CD14-positive monocyte (primary cell): ENCODE data around the gene ITGA2. TPM values are rescaled to one million over a fixed set of nuclear protein-coding genes. Genes with fewer than 3 reads are reported as not detected.

Source experiments
- DNase-seq, 3 donors: peaks; one replicate each; pipeline ENCODE4 v3.0.0-alpha.2; 2011 to 2022
- H2AFZ ChIP-seq: 2 replicates; pipeline ENCODE4 v1.6.0; 2012; ENCODE audit warnings: mild to moderate bottlenecking, low read depth, low read length, inconsistent platforms; ENCODE audit not compliant: insufficient read depth, poor library complexity, severe bottlenecking
- H3K27ac ChIP-seq, 2 donors: 1 replicate in 1 of 2; 2 replicates in 1 of 2; pipeline ENCODE4 v1.5.1; 2012 to 2013; ENCODE audit warnings: low read length in 2 of 2, control low read depth in 1 of 2, inconsistent platforms in 1 of 2, low read depth in 1 of 2, mild to moderate bottlenecking in 1 of 2
- H3K27me3 ChIP-seq, 2 donors: one replicate each; pipeline versions ENCODE4 v1.6.0 to v1.6.1; 2011 to 2013; ENCODE audit warnings: low read length in 2 of 2; ENCODE audit not compliant: control insufficient read depth in 2 of 2, insufficient read depth in 2 of 2
- H3K36me3 ChIP-seq, 2 donors: replicated peaks in 1 of 2; 1 replicate in 1 of 2; 2 replicates in 1 of 2; pipeline versions ENCODE4 v1.5.1 to v1.6.1; 2012 to 2013; ENCODE audit warnings: low read length in 2 of 2, control low read depth in 1 of 2, inconsistent platforms in 1 of 2, mild to moderate bottlenecking in 1 of 2; ENCODE audit not compliant: insufficient read depth in 2 of 2, control insufficient read depth in 1 of 2
- H3K4me1 ChIP-seq, 2 donors: 1 replicate in 1 of 2; 2 replicates in 1 of 2; pipeline versions ENCODE4 v1.5.1 to v1.6.1; 2012 to 2013; ENCODE audit warnings: low read length in 2 of 2, control low read depth in 1 of 2, inconsistent platforms in 1 of 2, mild to moderate bottlenecking in 1 of 2, moderate library complexity in 1 of 2; ENCODE audit not compliant: insufficient read depth in 2 of 2, control insufficient read depth in 1 of 2
- H3K4me2 ChIP-seq: replicated peaks from 2 replicates; pipeline ENCODE3; 2012; ENCODE audit warnings: low read length, moderate library complexity, mild to moderate bottlenecking; ENCODE audit not compliant: poor library complexity, severe bottlenecking; ENCODE audit errors: extremely low read depth
- H3K4me3 ChIP-seq, 3 experiments: fragments of 200-600 bp in 1 of 3; sonication (generic) in 1 of 3; replicated peaks in 1 of 3; 1 replicate in 2 of 3; 2 replicates in 1 of 3; pipeline ENCODE4 v1.5.1; 2011 to 2013; ENCODE audit warnings: low read length in 3 of 3, mild to moderate bottlenecking in 3 of 3, control low read depth in 2 of 3, low read depth in 2 of 3, inconsistent platforms in 1 of 3, moderate library complexity in 1 of 3
- H3K79me2 ChIP-seq: 2 replicates; pipeline ENCODE4 v1.6.0; 2012; ENCODE audit warnings: mild to moderate bottlenecking, control low read depth, inconsistent platforms, low read length, moderate library complexity; ENCODE audit not compliant: insufficient read depth
- H3K9ac ChIP-seq: 2 replicates; pipeline ENCODE4 v1.6.0; 2017; ENCODE audit warnings: low read length, mild to moderate bottlenecking; ENCODE audit not compliant: insufficient read depth, poor library complexity, severe bottlenecking
- H3K9me3 ChIP-seq, 2 donors: replicated peaks in 1 of 2; 1 replicate in 1 of 2; 2 replicates in 1 of 2; pipeline versions ENCODE4 v1.5.1 to v1.6.1; 2012 to 2013; ENCODE audit warnings: low read length in 2 of 2, control low read depth in 1 of 2; ENCODE audit not compliant: control insufficient read depth in 1 of 2, insufficient read depth in 1 of 2
- H4K20me1 ChIP-seq: 2 replicates; pipeline ENCODE4 v1.6.0; 2012; ENCODE audit warnings: mild to moderate bottlenecking, low read length, control low read depth, moderate library complexity; ENCODE audit not compliant: insufficient read depth
- H3K27ac Mint-ChIP-seq, 7 donors: one replicate each; pipeline ENCODE4 v1.8.0; 2020; ENCODE audit warnings: mild to moderate bottlenecking in 7 of 7, mixed read lengths in 7 of 7, moderate library complexity in 6 of 7, inconsistent platforms in 2 of 7
- H3K27me3 Mint-ChIP-seq, 3 donors: one replicate each; pipeline ENCODE4 v1.8.0; 2021 to 2022; ENCODE audit warnings: low read depth in 3 of 3, mild to moderate bottlenecking in 3 of 3, mixed read lengths in 3 of 3, moderate library complexity in 3 of 3, inconsistent platforms in 1 of 3
- H3K36me3 Mint-ChIP-seq, 2 donors: one replicate each; pipeline ENCODE4 v1.8.0; 2020; ENCODE audit warnings: mixed read lengths in 2 of 2, inconsistent platforms in 1 of 2, mild to moderate bottlenecking in 1 of 2
- H3K4me1 Mint-ChIP-seq: one replicate; pipeline ENCODE4 v1.8.0; 2020; ENCODE audit warnings: mild to moderate bottlenecking, mixed read lengths
- H3K4me3 Mint-ChIP-seq, 2 donors: one replicate each; pipeline ENCODE4 v1.8.0; 2020; ENCODE audit warnings: mild to moderate bottlenecking in 2 of 2, mixed read lengths in 2 of 2, moderate library complexity in 1 of 2
- H3K9me3 Mint-ChIP-seq, 7 donors: one replicate each; pipeline ENCODE4 v1.8.0; 2020 to 2022; ENCODE audit warnings: mixed read lengths in 7 of 7, mild to moderate bottlenecking in 6 of 7, moderate library complexity in 6 of 7, inconsistent platforms in 2 of 7
- WGBS: methylation state at CpG from one replicate; pipeline ENCODE4 v1.1.5; 2013; ENCODE audit warnings: missing lambda C conversion rate; ENCODE audit not compliant: insufficient coverage; 5-methylcytosine and 5-hydroxymethylcytosine counted together
- intact Hi-C, 2 donors: fragments of 100-400 bp; cut with micrococcal nuclease; formaldehyde crosslinking; loops; one replicate each; pipeline versions ENCODE4 v1.15.0 to v1.15.1; 2023
- polyA plus RNA-seq, 3 donors: library from polyadenylated mRNA; depleted of rRNA in 1 of 3; unstranded in 2 of 3; stranded (reverse) in 1 of 3; fragments of 300-500 nt in 2 of 3; fragments of >200 nt in 1 of 3; fragmentation: Illumina TruSeq in 2 of 3; gene quantifications; 1 replicate in 2 of 3; 2 replicates in 1 of 3; pipeline ENCODE4 v1.2.3, GENCODE V29; 2012 to 2021
- TF ChIP-seq, protein P1 (sequence below): fragments of 200-600 bp; IDR thresholded peaks from one replicate; pipeline ENCODE4 v1.8.0; 2022; ENCODE audit warnings: antibody characterized with exemption, mild to moderate bottlenecking

ITGA2 gene
- polyA plus RNA-seq, 3 donors, result not detected

DNA sequence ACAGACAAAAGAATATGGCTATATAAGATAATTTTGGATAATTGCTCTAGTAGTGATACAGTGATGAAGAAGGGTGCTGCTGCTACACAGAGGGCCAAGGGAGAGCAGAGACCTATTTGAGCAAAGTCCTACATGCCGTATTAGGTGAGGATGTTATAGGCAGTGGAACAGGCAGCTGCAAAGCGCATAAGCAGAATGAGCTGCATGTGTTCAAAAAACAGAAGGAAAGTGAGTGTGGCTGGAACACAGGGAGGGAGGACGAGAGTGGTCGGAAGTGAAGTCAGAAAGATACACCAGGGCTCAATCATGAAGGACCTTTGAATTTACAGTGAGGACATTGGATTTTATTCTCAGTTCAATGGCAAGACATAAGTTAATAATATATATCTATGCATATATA lies 35.4 kb downstream of the ITGA2 start:
- Mint-ChIP-seq H3K4me3 (no peak overlapping the region), H3K4me1 (peaks cover 1% of the 10 kb centered on the region), H3K9me3 (peaks cover 0 to 2% (median 0%) of the 10 kb centered on the region in 7 donors), H3K27me3 (peaks cover 0 to 2% (median 0%) of the 10 kb centered on the region in 3 donors), H3K27ac (no peak overlapping the region), H3K36me3 (no peaks in the 10 kb centered on the region)
- DNase-seq, result no peak
- no peaks in the 10 kb centered on the region for H3K9me3 ChIP-seq
- H3K4me2 ChIP-seq, result no peak overlapping the region
- peaks cover 7 to 14% of the 10 kb centered on the region in 2 donors for H3K4me1 ChIP-seq
- WGBS, result 27% methylated on average over 2 of the region's 4 CpGs
- TF ChIP-seq, protein P1, sequence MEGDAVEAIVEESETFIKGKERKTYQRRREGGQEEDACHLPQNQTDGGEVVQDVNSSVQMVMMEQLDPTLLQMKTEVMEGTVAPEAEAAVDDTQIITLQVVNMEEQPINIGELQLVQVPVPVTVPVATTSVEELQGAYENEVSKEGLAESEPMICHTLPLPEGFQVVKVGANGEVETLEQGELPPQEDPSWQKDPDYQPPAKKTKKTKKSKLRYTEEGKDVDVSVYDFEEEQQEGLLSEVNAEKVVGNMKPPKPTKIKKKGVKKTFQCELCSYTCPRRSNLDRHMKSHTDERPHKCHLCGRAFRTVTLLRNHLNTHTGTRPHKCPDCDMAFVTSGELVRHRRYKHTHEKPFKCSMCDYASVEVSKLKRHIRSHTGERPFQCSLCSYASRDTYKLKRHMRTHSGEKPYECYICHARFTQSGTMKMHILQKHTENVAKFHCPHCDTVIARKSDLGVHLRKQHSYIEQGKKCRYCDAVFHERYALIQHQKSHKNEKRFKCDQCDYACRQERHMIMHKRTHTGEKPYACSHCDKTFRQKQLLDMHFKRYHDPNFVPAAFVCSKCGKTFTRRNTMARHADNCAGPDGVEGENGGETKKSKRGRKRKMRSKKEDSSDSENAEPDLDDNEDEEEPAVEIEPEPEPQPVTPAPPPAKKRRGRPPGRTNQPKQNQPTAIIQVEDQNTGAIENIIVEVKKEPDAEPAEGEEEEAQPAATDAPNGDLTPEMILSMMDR, result no peak
- H3K27ac ChIP-seq, result no peak overlapping the region
- no peaks in the 10 kb centered on the region for H3K27me3 ChIP-seq
- H3K4me3 ChIP-seq, result no peak overlapping the region
- H3K9ac ChIP-seq, result no peak overlapping the region
- H3K79me2 ChIP-seq, result no peaks in the 10 kb centered on the region
- H2AFZ ChIP-seq, result no peak overlapping the region
- no peaks in the 10 kb centered on the region for H4K20me1 ChIP-seq
- no peaks in the 10 kb centered on the region for H3K36me3 ChIP-seq
- intact Hi-C loops, result no loop called here

DNA sequence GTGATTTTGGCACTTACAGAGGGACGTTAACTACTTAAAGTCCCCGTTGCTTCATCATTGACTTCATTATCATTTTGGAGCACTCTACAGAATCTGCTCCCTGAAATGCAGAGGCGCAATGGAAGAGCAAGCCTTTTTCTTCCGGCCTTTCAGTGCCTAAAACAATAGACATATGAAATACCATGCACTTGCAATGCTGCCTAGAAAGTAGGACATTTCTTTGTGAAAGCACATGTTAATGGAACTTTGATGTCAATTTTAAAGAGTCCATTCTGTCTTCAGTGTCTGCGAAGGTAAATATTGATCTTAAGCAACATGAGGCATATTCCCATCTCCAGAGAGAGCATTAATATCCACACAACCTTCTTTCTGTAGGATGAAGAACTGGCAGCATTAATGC lies 36.3 kb downstream of the ITGA2 start:
- Histone ChIP-seq H2AFZ (no peak overlapping the region), H3K4me2 (no peak overlapping the region), H3K36me3 (no peaks in the 10 kb centered on the region), H3K27ac (no peak overlapping the region), H4K20me1 (no peaks in the 10 kb centered on the region), H3K4me3 (no peak overlapping the region), H3K9me3 (no peaks in the 10 kb centered on the region), H3K79me2 (no peaks in the 10 kb centered on the region), H3K9ac (no peak overlapping the region), H3K4me1 (peaks cover 7 to 14% of the 10 kb centered on the region in 2 donors), H3K27me3 (no peaks in the 10 kb centered on the region)
- intact Hi-C loops, result no loop called here
- TF ChIP-seq, protein P1, result no peak
- H3K9me3 Mint-ChIP-seq, result peaks cover 0 to 2% (median 0%) of the 10 kb centered on the region in 7 donors
- no peaks in the 10 kb centered on the region for H3K36me3 Mint-ChIP-seq
- H3K4me1 Mint-ChIP-seq, result peaks cover 1% of the 10 kb centered on the region
- DNase-seq, result no peak
- H3K4me3 Mint-ChIP-seq, result no peak overlapping the region
- no peak overlapping the region for H3K27ac Mint-ChIP-seq
- 87% methylated on average over 4 of the region's 5 CpGs for WGBS
- peaks cover 0 to 2% (median 0%) of the 10 kb centered on the region in 3 donors for H3K27me3 Mint-ChIP-seq
